A549 (cell line): Measurements from ENCODE around the gene SECISBP2L.

Experiments used
- BHLHE40 ChIP-seq: IDR thresholded peaks from 2 replicates; pipeline ENCODE4 v1.6.1; 2012; ENCODE audit warnings: low read depth, low read length, inconsistent platforms
- CTCF ChIP-seq: fragments of >200 bp; sonication (Bioruptor Twin); formaldehyde crosslinking; IDR thresholded peaks from 3 replicates; pipeline ENCODE4 v1.5.1; 2016
- MYC ChIP-seq: IDR thresholded peaks from 2 replicates; pipeline ENCODE4 v1.6.1; 2012; ENCODE audit warnings: mild to moderate bottlenecking, inconsistent platforms, low read length, improper control_type of control experiment, borderline replicate concordance
- NR3C1 ChIP-seq: fragments of >200 bp; sonication (Bioruptor Twin); formaldehyde crosslinking; IDR thresholded peaks from 3 replicates; pipeline ENCODE4 v1.6.1; 2017
- POLR2A ChIP-seq: IDR thresholded peaks from 2 replicates; pipeline ENCODE4 v1.6.1; 2012; ENCODE audit warnings: mild to moderate bottlenecking, low read length
- RAD21 ChIP-seq, 2 experiments: fragments of >200 bp in 1 of 2; sonication (Bioruptor Twin) in 1 of 2; formaldehyde crosslinking in 1 of 2; IDR thresholded peaks in 1 of 2; conservative IDR thresholded peaks in 1 of 2; 2 replicates in 1 of 2; 3 replicates in 1 of 2; pipeline ENCODE4 v1.6.1; 2012 to 2018; ENCODE audit warnings: inconsistent platforms in 1 of 2
- REST ChIP-seq: fragments of 200-600 bp; sonication (generic); IDR thresholded peaks from 2 replicates; pipeline ENCODE4 v1.6.1; 2016; ENCODE audit warnings: antibody characterized with exemption, mild to moderate bottlenecking, moderate library complexity
- RNF2 ChIP-seq: fragments of 200-600 bp; sonication (generic); IDR thresholded peaks from 2 replicates; pipeline ENCODE4 v1.6.1; 2016; ENCODE audit warnings: low read depth, mild to moderate bottlenecking, antibody characterized with exemption, moderate library complexity, borderline replicate concordance
- TP53 ChIP-seq: fragments of 250-450 bp; sonication (Bioruptor Pico); IDR thresholded peaks from 2 replicates; pipeline ENCODE4 v1.5.0; 2021; ENCODE audit warnings: mild to moderate bottlenecking, moderate library complexity
- ZC3H11A ChIP-seq: fragments of 450-650 bp; IDR thresholded peaks from 2 replicates; pipeline ENCODE4 v1.6.1; 2014; ENCODE audit warnings: antibody characterized with exemption, mild to moderate bottlenecking

GRCh38 chr15:49038382-49038781 lies 7.9 kb downstream of the SECISBP2L start:
- TF ChIP-seq POLR2A = no peak
- TF ChIP-seq MYC = no peak
- no peak for TF ChIP-seq ZC3H11A
- TF ChIP-seq CTCF = no peak
- TF ChIP-seq RAD21 (conservative IDR thresholded peaks at IDR 0.05 in 1 of 2, IDR thresholded peaks at IDR 0.05 in 1 of 2) = no peak
- no peak for TF ChIP-seq NR3C1
- no peak for TF ChIP-seq RNF2
- no peak for TF ChIP-seq REST
- no peak for TF ChIP-seq TP53 (CRISPR knock-in tag)
- TF ChIP-seq BHLHE40 = no peak
